ENCODE measurements around the gene CLEC12A.

Gene CLEC12A

DNA sequence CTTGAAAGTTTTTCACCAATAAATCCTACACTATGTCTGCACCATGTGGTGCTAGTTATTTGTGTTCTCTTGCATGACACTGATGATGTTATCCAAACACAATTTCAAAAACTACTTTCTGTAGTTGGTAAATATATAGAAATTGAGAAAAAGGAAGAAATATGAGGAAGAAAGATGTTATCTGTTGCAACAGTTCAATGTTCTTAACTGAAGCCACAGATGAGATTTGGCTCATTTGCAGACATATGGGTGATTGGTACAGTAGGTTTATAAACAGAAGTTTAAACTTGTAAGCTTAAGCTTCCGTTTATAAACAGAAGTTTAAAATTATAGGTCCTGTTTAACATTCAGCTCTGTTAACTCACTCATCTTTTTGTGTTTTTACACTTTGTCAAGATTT lies at the start of gene CLEC12A:
TSS of gene CLEC12A (plus strand) at position 229 of the 400 bp plus-strand sequence. CDS start 188 bp downstream, outside the sequence.
- Histone ChIP-seq H3K4me3 (ENCODE audit: low read length) (no peak within 1 kb of the TSS), H3K9ac (ENCODE audit: low read length) (no peak within 1 kb of the TSS), H3K4me1 (ENCODE audit: control insufficient read depth, insufficient read depth, low read length) (no peaks in the 10 kb centered on the region), H3K27me3 (ENCODE audit: control insufficient read depth, insufficient read depth, low read length) (no peaks in the 10 kb centered on the region), H3K36me3 (ENCODE audit: control insufficient read depth, insufficient read depth, low read length) (no peaks in the 10 kb centered on the region), H3K9me3 (ENCODE audit: control insufficient read depth, low read length) (no peaks in the 10 kb centered on the region)

DNA sequence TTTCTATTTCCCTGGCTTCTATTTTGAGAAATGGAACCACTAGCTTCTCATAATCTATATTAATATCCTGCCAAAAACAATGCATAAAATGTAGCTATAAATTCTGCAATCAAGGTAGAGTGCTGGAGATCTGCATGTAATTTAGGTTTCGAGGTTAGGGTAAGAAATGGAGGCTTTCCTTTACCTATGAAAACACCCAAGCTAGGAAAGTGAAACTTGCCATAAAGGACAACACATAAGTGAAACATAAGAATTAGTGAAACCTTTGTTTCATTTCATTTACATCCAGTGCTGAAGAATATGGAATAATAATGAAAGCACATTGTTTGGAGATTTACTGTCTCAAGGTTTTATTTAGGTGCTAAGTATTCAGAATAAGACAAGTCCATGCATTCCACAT lies 48.8 kb upstream of the CLEC12A start:
- Histone ChIP-seq H3K36me3 (ENCODE audit: control insufficient read depth, insufficient read depth, low read length) (no peaks in the 10 kb centered on the region), H3K9ac (ENCODE audit: low read length) (no peak overlapping the region), H3K4me1 (ENCODE audit: control insufficient read depth, insufficient read depth, low read length) (no peaks in the 10 kb centered on the region)

DNA sequence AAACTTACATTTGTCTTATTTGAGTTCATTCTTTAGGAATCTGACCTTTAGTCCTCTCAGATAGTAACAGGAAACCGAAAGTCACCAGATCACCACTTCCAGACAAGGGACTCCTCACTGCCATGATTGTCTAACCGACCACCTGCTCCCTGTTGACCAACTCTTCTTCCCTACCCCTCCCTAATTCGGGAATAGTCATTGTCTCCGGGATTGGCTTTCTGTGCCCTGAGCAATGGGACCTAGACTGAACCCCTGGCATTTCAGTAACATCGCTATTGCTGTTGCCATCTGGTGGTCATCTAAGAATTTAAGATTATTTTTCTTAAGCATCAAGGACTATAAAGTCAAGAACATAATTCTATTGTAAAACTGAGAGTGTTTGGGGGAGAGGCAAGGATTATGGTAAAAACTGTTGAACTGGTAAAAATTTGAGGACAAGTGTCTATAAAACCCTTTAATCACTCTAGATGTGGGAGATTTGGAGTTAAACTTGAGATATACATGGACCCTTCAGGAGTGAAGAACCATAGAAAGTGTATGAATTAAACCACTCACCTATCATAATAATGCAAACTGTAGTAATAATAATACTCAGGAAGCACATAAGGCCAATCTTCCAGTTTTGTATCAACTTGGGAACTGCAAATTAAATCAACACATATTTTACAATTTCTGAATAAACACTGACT lies 45.4 kb upstream of the CLEC12A start:
- Histone ChIP-seq H3K4me1 (ENCODE audit: control insufficient read depth, insufficient read depth, low read length) (no peaks in the 10 kb centered on the region), H3K4me3 (ENCODE audit: low read length) (no peak overlapping the region), H3K9me3 (ENCODE audit: control insufficient read depth, low read length) (no peaks in the 10 kb centered on the region), H3K9ac (ENCODE audit: low read length) (no peak overlapping the region), H3K27me3 (ENCODE audit: control insufficient read depth, insufficient read depth, low read length) (no peaks in the 10 kb centered on the region), H3K36me3 (ENCODE audit: control insufficient read depth, insufficient read depth, low read length) (no peaks in the 10 kb centered on the region)

More for the DNA sequence above, 48.8 kb upstream of the CLEC12A start:
- Histone ChIP-seq H3K4me3 (ENCODE audit: low read length) (no peak overlapping the region), H3K9me3 (ENCODE audit: control insufficient read depth, low read length) (no peaks in the 10 kb centered on the region), H3K27me3 (ENCODE audit: control insufficient read depth, insufficient read depth, low read length) (no peaks in the 10 kb centered on the region)

DNA sequence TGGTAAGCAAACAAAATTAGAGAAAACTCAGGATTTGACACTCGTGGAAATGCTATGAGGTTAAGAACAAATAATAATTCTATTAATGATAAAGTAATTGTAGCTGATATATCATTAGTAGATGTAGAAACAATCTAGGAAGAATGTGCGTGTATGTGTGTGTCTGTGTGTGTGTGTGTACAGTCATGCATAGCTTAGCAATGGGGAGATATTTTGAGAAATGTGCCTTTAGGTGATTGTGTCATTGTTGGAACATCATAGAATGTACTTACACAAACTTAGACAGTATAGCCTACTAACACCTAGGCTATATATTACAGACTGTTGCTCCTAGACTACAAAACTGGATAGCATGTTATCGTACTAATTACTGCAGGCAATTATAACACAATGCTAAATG lies 44.3 kb upstream of the CLEC12A start:
- no peak overlapping the region for H3K9ac ChIP-seq (ENCODE audit: low read length)
- H3K27me3 ChIP-seq (ENCODE audit: control insufficient read depth, insufficient read depth, low read length): no peaks in the 10 kb centered on the region

DNA sequence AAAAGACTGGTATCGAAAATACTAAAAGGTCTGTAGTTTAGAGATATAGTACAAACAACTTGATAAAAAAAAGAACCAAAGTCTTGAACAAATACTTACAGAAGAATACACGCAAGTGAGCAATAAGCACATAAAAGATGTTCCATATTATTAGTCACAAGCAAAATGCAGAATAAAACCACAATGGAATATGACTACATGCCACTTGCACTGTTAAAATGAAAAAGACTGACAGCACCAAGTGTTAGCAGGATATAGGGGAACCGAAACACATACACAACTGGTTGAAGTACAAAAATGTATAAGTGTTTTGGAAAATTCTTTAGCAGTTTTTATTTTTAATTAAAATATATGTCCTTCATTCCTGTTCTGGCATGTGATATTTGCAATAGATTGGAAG lies 42.6 kb upstream of the CLEC12A start:
- H3K27me3 ChIP-seq (ENCODE audit: control insufficient read depth, insufficient read depth, low read length): no peaks in the 10 kb centered on the region
- H3K4me3 ChIP-seq (ENCODE audit: low read length): no peak overlapping the region
- no peak overlapping the region for H3K9ac ChIP-seq (ENCODE audit: low read length)
- H3K9me3 ChIP-seq (ENCODE audit: control insufficient read depth, low read length): no peaks in the 10 kb centered on the region
- H3K4me1 ChIP-seq (ENCODE audit: control insufficient read depth, insufficient read depth, low read length): no peaks in the 10 kb centered on the region
- no peaks in the 10 kb centered on the region for H3K36me3 ChIP-seq (ENCODE audit: control insufficient read depth, insufficient read depth, low read length)

More for the DNA sequence above, 44.3 kb upstream of the CLEC12A start:
- no peaks in the 10 kb centered on the region for H3K36me3 ChIP-seq (ENCODE audit: control insufficient read depth, insufficient read depth, low read length)
- no peaks in the 10 kb centered on the region for H3K4me1 ChIP-seq (ENCODE audit: control insufficient read depth, insufficient read depth, low read length)
- no peak overlapping the region for H3K4me3 ChIP-seq (ENCODE audit: low read length)
- no peaks in the 10 kb centered on the region for H3K9me3 ChIP-seq (ENCODE audit: control insufficient read depth, low read length)

DNA sequence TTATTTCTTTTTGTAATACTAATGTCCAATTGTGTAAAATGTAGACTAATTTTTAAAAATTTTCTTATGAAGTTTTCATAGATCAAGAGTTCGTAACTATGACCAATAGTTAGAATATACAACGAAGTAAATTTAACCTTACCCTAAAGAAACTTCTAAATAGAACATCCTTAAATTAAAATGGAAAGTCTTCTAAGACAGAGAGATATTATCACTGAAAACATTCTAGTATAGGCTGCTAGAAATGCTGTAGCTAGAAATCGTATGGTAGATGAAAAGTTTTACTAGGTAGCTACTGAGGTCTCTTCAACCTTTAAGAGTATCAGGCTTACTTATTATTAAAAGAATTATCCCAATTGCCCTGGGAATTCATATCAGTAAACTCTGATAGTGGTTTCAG lies 40.0 kb upstream of the CLEC12A start:
- H3K27me3 ChIP-seq (ENCODE audit: control insufficient read depth, insufficient read depth, low read length): no peaks in the 10 kb centered on the region
- no peak overlapping the region for H3K9ac ChIP-seq (ENCODE audit: low read length)
- H3K9me3 ChIP-seq (ENCODE audit: control insufficient read depth, low read length): no peaks in the 10 kb centered on the region
- H3K4me3 ChIP-seq (ENCODE audit: low read length): no peak overlapping the region
- H3K36me3 ChIP-seq (ENCODE audit: control insufficient read depth, insufficient read depth, low read length): no peaks in the 10 kb centered on the region
- H3K4me1 ChIP-seq (ENCODE audit: control insufficient read depth, insufficient read depth, low read length): no peaks in the 10 kb centered on the region

DNA sequence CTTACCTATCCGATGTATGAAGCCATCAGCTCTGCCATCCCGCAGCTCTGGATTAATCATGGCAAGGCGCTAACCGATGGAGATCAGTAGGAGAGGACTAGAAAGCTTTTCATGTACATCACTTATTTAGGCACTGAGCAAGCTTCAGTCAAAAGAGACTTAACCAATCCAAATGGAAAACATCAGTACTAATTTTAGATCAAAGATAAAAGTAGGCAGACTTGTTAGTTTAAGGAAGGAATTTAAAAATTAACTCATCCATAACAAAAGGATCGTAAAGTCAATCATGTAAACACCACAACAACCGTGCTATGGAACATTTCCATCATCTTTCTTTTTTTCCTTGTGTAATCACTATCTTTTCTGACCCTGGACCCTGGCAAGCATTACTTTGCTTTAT lies 38.9 kb upstream of the CLEC12A start, which contains the start of gene CLEC2A:
TSS of gene CLEC2A (minus strand) at position 101 of the 400 bp plus-strand sequence. CDS start at position 60, 41 bp downstream.
- Histone ChIP-seq H3K4me3 (ENCODE audit: low read length) (no peak within 1 kb of the TSS), H3K4me1 (ENCODE audit: control insufficient read depth, insufficient read depth, low read length) (no peaks in the 10 kb centered on the region), H3K36me3 (ENCODE audit: control insufficient read depth, insufficient read depth, low read length) (no peaks in the 10 kb centered on the region), H3K27me3 (ENCODE audit: control insufficient read depth, insufficient read depth, low read length) (no peaks in the 10 kb centered on the region), H3K9me3 (ENCODE audit: control insufficient read depth, low read length) (no peaks in the 10 kb centered on the region), H3K9ac (ENCODE audit: low read length) (no peak within 1 kb of the TSS)

DNA sequence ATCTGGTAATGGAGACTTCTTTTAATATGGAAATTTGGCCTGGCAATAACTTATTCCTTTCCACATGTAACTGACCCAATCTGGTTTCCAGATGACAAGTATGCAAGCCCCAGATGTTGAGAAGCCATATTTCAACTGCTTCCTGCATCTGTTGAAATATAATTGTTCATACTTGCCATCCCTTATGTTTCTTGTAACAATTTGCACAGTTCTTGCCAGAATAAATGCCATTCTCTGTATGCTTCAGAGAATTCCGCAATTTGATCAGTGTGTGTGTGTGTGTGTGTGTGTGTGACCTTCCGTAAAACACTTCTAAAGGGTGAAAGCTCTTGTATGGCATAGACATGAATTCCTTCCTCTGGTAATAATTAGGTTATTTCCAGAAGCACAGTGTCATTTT lies 37.3 kb upstream of the CLEC12A start:
- Histone ChIP-seq H3K4me3 (ENCODE audit: low read length) (no peak overlapping the region), H3K36me3 (ENCODE audit: control insufficient read depth, insufficient read depth, low read length) (no peaks in the 10 kb centered on the region), H3K4me1 (ENCODE audit: control insufficient read depth, insufficient read depth, low read length) (no peaks in the 10 kb centered on the region), H3K9ac (ENCODE audit: low read length) (no peak overlapping the region), H3K9me3 (ENCODE audit: control insufficient read depth, low read length) (no peaks in the 10 kb centered on the region), H3K27me3 (ENCODE audit: control insufficient read depth, insufficient read depth, low read length) (no peaks in the 10 kb centered on the region)

DNA sequence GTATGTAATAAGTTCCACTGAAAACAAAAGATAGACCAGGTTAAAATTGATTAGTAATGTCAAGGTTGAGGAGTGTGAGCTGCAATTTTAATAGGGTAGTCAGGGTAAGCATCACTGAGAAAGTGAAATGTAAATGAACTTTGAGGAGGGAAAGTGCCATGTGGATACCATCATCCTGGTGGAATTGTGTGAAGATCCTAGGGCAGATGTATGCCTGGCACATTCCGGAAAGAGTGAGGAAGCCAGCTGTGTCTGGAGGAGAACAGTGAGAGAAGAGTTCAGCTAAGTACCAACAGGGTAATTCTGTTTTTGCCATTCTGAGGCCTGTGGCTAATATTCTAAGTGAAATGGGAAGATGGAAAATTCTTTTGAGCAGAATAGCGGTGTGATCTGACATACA lies 36.2 kb upstream of the CLEC12A start:
- H3K4me3 ChIP-seq (ENCODE audit: low read length): no peak overlapping the region
- H3K27me3 ChIP-seq (ENCODE audit: control insufficient read depth, insufficient read depth, low read length): no peaks in the 10 kb centered on the region
- H3K9me3 ChIP-seq (ENCODE audit: control insufficient read depth, low read length): no peaks in the 10 kb centered on the region
- no peaks in the 10 kb centered on the region for H3K36me3 ChIP-seq (ENCODE audit: control insufficient read depth, insufficient read depth, low read length)
- H3K4me1 ChIP-seq (ENCODE audit: control insufficient read depth, insufficient read depth, low read length): no peaks in the 10 kb centered on the region
- H3K9ac ChIP-seq (ENCODE audit: low read length): no peak overlapping the region

DNA sequence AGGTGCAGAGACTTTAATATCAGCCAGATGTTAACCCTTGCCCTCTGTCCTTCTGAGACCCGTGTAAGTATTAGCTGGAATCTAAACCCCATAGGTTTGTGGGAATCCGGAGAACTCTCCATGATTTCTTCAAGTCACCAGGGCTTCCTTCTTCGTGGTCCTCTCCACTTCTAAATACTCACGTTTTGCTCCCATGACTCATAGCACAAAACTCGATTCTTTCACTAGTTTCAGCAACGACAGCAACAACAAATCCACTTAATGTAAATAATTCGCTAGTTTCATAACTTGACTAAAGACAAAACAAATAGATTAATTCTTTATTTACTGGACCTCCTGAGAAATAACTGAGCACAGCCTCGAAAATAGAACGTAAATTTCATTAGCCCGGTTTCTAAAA lies 34.6 kb upstream of the CLEC12A start:
- Histone ChIP-seq H3K9me3 (ENCODE audit: control insufficient read depth, low read length) (no peaks in the 10 kb centered on the region), H3K9ac (ENCODE audit: low read length) (no peak overlapping the region), H3K4me3 (ENCODE audit: low read length) (no peak overlapping the region), H3K4me1 (ENCODE audit: control insufficient read depth, insufficient read depth, low read length) (no peaks in the 10 kb centered on the region), H3K36me3 (ENCODE audit: control insufficient read depth, insufficient read depth, low read length) (no peaks in the 10 kb centered on the region), H3K27me3 (ENCODE audit: control insufficient read depth, insufficient read depth, low read length) (no peaks in the 10 kb centered on the region)

DNA sequence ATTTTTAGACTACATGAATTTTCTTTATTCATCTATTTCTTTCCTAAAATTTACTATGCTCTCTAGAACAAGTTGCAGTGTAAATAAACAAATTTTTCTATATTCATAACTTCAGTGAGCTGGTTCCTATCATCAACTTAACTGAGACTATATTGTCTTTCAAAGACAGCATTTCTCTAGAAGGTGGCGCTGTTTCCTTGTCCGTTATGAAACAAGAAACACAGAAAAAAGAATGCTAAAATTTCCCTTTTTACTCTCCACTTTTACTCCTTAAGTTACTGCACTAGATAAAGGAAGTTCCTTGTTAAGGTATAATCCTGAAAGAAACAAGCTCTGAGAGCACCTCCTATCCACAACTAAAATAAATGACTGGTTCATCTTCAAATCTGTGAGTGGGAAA lies 30.8 kb upstream of the CLEC12A start:
- no peaks in the 10 kb centered on the region for H3K27me3 ChIP-seq (ENCODE audit: control insufficient read depth, insufficient read depth, low read length)
- no peaks in the 10 kb centered on the region for H3K9me3 ChIP-seq (ENCODE audit: control insufficient read depth, low read length)
- H3K4me3 ChIP-seq (ENCODE audit: low read length): no peak overlapping the region
- H3K9ac ChIP-seq (ENCODE audit: low read length): no peak overlapping the region
- no peaks in the 10 kb centered on the region for H3K4me1 ChIP-seq (ENCODE audit: control insufficient read depth, insufficient read depth, low read length)
- H3K36me3 ChIP-seq (ENCODE audit: control insufficient read depth, insufficient read depth, low read length): no peaks in the 10 kb centered on the region

DNA sequence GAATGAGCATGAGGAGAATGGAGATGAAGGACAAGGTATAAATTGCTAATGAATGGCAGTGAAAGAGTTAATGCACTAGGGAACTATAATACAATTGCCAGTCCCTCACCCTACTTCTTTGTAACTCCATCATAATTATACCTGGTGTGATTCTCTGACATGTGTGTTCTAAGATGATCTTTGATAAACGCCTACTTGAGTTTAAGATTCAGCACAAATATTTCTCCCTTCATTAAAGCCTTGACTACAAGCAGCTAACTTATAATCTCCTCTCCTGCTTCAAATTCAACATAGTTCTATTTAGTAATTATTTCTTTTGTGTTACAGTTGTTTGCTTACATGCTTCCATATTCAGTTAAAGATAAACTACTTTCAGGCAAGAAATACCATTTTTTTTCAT lies 29.4 kb upstream of the CLEC12A start:
- Histone ChIP-seq H3K9ac (ENCODE audit: low read length) (no peak overlapping the region), H3K9me3 (ENCODE audit: control insufficient read depth, low read length) (no peaks in the 10 kb centered on the region), H3K4me1 (ENCODE audit: control insufficient read depth, insufficient read depth, low read length) (no peaks in the 10 kb centered on the region), H3K27me3 (ENCODE audit: control insufficient read depth, insufficient read depth, low read length) (no peaks in the 10 kb centered on the region), H3K4me3 (ENCODE audit: low read length) (no peak overlapping the region), H3K36me3 (ENCODE audit: control insufficient read depth, insufficient read depth, low read length) (no peaks in the 10 kb centered on the region)

DNA sequence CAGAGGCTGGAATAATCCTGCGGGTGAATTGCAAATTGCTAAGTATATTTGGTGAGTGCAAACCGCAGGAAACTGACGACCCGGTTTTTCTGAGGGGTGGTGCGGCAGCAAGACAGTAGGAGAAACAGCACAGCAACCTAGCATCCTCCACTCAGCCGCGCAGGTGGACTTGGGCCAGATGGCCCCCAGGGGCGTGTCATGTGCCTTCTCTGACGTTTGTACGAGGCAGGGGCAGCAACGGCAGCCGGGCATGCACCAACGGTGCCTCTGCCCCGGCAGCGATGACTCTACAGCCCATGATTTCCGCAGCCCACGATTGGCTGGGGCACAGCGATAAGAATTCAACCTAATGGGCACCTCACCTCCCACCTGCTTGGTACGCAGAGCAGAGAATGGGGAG lies 28.0 kb upstream of the CLEC12A start:
- H3K9ac ChIP-seq (ENCODE audit: low read length): no peak overlapping the region
- no peaks in the 10 kb centered on the region for H3K9me3 ChIP-seq (ENCODE audit: control insufficient read depth, low read length)
- no peak overlapping the region for H3K4me3 ChIP-seq (ENCODE audit: low read length)
- H3K4me1 ChIP-seq (ENCODE audit: control insufficient read depth, insufficient read depth, low read length): no peaks in the 10 kb centered on the region
- no peaks in the 10 kb centered on the region for H3K36me3 ChIP-seq (ENCODE audit: control insufficient read depth, insufficient read depth, low read length)
- no peaks in the 10 kb centered on the region for H3K27me3 ChIP-seq (ENCODE audit: control insufficient read depth, insufficient read depth, low read length)
